Muscle layer of duodenum (tissue), 2 donors: ENCODE measurements around the gene ITPR2.

Experiments
- H3K27ac ChIP-seq: one replicate; pipeline ENCODE4 v1.7.0; 2013; ENCODE audit warnings: mild to moderate bottlenecking, low read length
- H3K27me3 ChIP-seq: one replicate; pipeline ENCODE4 v1.7.0; 2013; ENCODE audit warnings: low read depth, mild to moderate bottlenecking, control low read depth, low read length
- H3K36me3 ChIP-seq, 2 donors: one replicate each; pipeline ENCODE4 v1.7.0; 2013; ENCODE audit warnings: low read length in 2 of 2, control low read depth in 1 of 2, mild to moderate bottlenecking in 1 of 2; ENCODE audit not compliant: insufficient read depth in 2 of 2, control insufficient read depth in 1 of 2
- H3K4me1 ChIP-seq, 2 donors: one replicate each; pipeline ENCODE4 v1.7.0; 2013; ENCODE audit warnings: low read length in 2 of 2, mild to moderate bottlenecking in 2 of 2, control low read depth in 1 of 2, moderate library complexity in 1 of 2; ENCODE audit not compliant: insufficient read depth in 2 of 2, control insufficient read depth in 1 of 2
- H3K4me3 ChIP-seq, 2 donors: one replicate each; pipeline ENCODE4 v1.7.0; 2013; ENCODE audit warnings: low read length in 2 of 2, low read depth in 1 of 2, mild to moderate bottlenecking in 1 of 2
- H3K9me3 ChIP-seq, 2 donors: one replicate each; pipeline ENCODE4 v1.7.0; 2013; ENCODE audit warnings: low read length in 2 of 2, control low read depth in 1 of 2, mild to moderate bottlenecking in 1 of 2; ENCODE audit not compliant: control insufficient read depth in 1 of 2
- donor health status: healthy.

The ITPR2 gene

GRCh38 chr12:26723379-26724308 lies 109.3 kb downstream of the ITPR2 start:
- peak overlapping the region; percentile 65 for H3K27ac ChIP-seq
- H3K4me3 ChIP-seq = no peak overlapping the region
- H3K36me3 ChIP-seq = no peaks in the 10 kb centered on the region
- peaks cover 0 to 21% of the 10 kb centered on the region in 2 donors for H3K4me1 ChIP-seq
- no peaks in the 10 kb centered on the region for H3K9me3 ChIP-seq
- H3K27me3 ChIP-seq = no peaks in the 10 kb centered on the region

- Histone ChIP-seq H3K4me3 (no peak overlapping the region), H3K36me3 (peaks cover 0 to 5% of the 10 kb centered on the region in 2 donors), H3K4me1 (peaks cover 0 to 15% of the 10 kb centered on the region in 2 donors), H3K27me3 (no peaks in the 10 kb centered on the region), H3K9me3 (no peaks in the 10 kb centered on the region), H3K27ac (no peak overlapping the region)
Observed at GRCh38 chr12:26721800-26722199, 111.2 kb downstream of the ITPR2 start.

- Histone ChIP-seq H3K27me3 (no peaks in the 10 kb centered on the region), H3K9me3 (no peaks in the 10 kb centered on the region), H3K4me1 (peaks cover 0 to 13% of the 10 kb centered on the region in 2 donors), H3K27ac (no peak overlapping the region), H3K36me3 (peaks cover 2 to 6% of the 10 kb centered on the region in 2 donors), H3K4me3 (no peak overlapping the region)
Observed at GRCh38 chr12:26719852-26720251, 113.1 kb downstream of the ITPR2 start.

GRCh38 chr12:26717757-26718156 lies 115.2 kb downstream of the ITPR2 start:
- Histone ChIP-seq H3K4me3 (no peak overlapping the region), H3K27ac (no peak overlapping the region), H3K4me1 (no peaks in the 10 kb centered on the region), H3K27me3 (no peaks in the 10 kb centered on the region), H3K9me3 (no peaks in the 10 kb centered on the region), H3K36me3 (peaks cover 3 to 9% of the 10 kb centered on the region in 2 donors)

- Histone ChIP-seq H3K27ac (no peak overlapping the region), H3K36me3 (peaks cover 3 to 9% of the 10 kb centered on the region in 2 donors), H3K4me3 (no peak overlapping the region), H3K27me3 (no peaks in the 10 kb centered on the region), H3K4me1 (no peaks in the 10 kb centered on the region), H3K9me3 (no peaks in the 10 kb centered on the region)
Observed at GRCh38 chr12:26715232-26715631, 117.8 kb downstream of the ITPR2 start.

GRCh38 chr12:26713885-26714383 lies 119.1 kb downstream of the ITPR2 start:
- Histone ChIP-seq H3K36me3 (peaks cover 3 to 9% of the 10 kb centered on the region in 2 donors), H3K27ac (no peak overlapping the region), H3K27me3 (no peaks in the 10 kb centered on the region), H3K4me3 (no peak overlapping the region), H3K4me1 (no peaks in the 10 kb centered on the region), H3K9me3 (no peaks in the 10 kb centered on the region)

- no peaks in the 10 kb centered on the region for H3K9me3 ChIP-seq
- H3K4me1 ChIP-seq = no peaks in the 10 kb centered on the region
- H3K27me3 ChIP-seq = no peaks in the 10 kb centered on the region
- peaks cover 3 to 9% of the 10 kb centered on the region in 2 donors for H3K36me3 ChIP-seq
- no peak overlapping the region for H3K4me3 ChIP-seq
- no peak overlapping the region for H3K27ac ChIP-seq
Observed at GRCh38 chr12:26712892-26713291, 120.1 kb downstream of the ITPR2 start.

GRCh38 chr12:26711569-26711968 lies 121.4 kb downstream of the ITPR2 start:
- Histone ChIP-seq H3K4me3 (no peak overlapping the region), H3K27me3 (no peaks in the 10 kb centered on the region), H3K36me3 (peaks cover 3 to 4% of the 10 kb centered on the region in 2 donors), H3K27ac (no peak overlapping the region), H3K9me3 (no peaks in the 10 kb centered on the region), H3K4me1 (no peaks in the 10 kb centered on the region)

- Histone ChIP-seq H3K27me3 (no peaks in the 10 kb centered on the region), H3K4me3 (no peak overlapping the region), H3K36me3 (peaks cover 3 to 4% of the 10 kb centered on the region in 2 donors), H3K9me3 (no peaks in the 10 kb centered on the region), H3K27ac (no peak overlapping the region), H3K4me1 (no peaks in the 10 kb centered on the region)
Observed at GRCh38 chr12:26711072-26711471, 121.9 kb downstream of the ITPR2 start.

GRCh38 chr12:26705851-26706250 lies 127.1 kb downstream of the ITPR2 start:
- Histone ChIP-seq H3K4me1 (peaks cover 3 to 7% of the 10 kb centered on the region in 2 donors), H3K27me3 (no peaks in the 10 kb centered on the region), H3K27ac (no peak overlapping the region), H3K36me3 (no peaks in the 10 kb centered on the region), H3K9me3 (no peaks in the 10 kb centered on the region), H3K4me3 (no peak overlapping the region)

- H3K36me3 ChIP-seq = no peaks in the 10 kb centered on the region
- H3K9me3 ChIP-seq = no peaks in the 10 kb centered on the region
- no peaks in the 10 kb centered on the region for H3K27me3 ChIP-seq
- no peak overlapping the region for H3K27ac ChIP-seq
- peaks cover 3 to 7% of the 10 kb centered on the region in 2 donors for H3K4me1 ChIP-seq
- H3K4me3 ChIP-seq = no peak overlapping the region
Observed at GRCh38 chr12:26704684-26705460, 128.1 kb downstream of the ITPR2 start.
